Liver (tissue), 3 donors: Measurements from ENCODE around the gene CARD19.

Source experiments
- GABPA ChIP-seq, 2 donors: IDR thresholded peaks in 1 of 2; conservative IDR thresholded peaks in 1 of 2; 2 replicates each; pipeline ENCODE4 v1.6.1; 2016; ENCODE audit warnings: antibody characterized with exemption in 2 of 2, mild to moderate bottlenecking in 1 of 2, moderate library complexity in 1 of 2
- HNF4A ChIP-seq, 2 donors: conservative IDR thresholded peaks; 2 replicates each; pipeline ENCODE4 v1.6.1; 2016; ENCODE audit warnings: antibody characterized with exemption in 2 of 2, mild to moderate bottlenecking in 2 of 2
- JUND ChIP-seq, 2 donors: IDR thresholded peaks; 2 replicates each; pipeline ENCODE4 v1.6.1; 2016; ENCODE audit warnings: antibody characterized with exemption in 2 of 2
- RAD21 ChIP-seq, 2 donors: IDR thresholded peaks; 2 replicates each; pipeline ENCODE4 v1.6.1; 2016; ENCODE audit warnings: antibody characterized with exemption in 2 of 2, mild to moderate bottlenecking in 2 of 2
- RXRA ChIP-seq, 2 donors: IDR thresholded peaks; 2 replicates each; pipeline ENCODE4 v1.6.1; 2017 to 2018; ENCODE audit warnings: antibody characterized with exemption in 2 of 2, mild to moderate bottlenecking in 1 of 2
- SP1 ChIP-seq: IDR thresholded peaks from 2 replicates; pipeline ENCODE4 v1.6.1; 2018; ENCODE audit warnings: antibody characterized with exemption, mild to moderate bottlenecking
- TAF1 ChIP-seq: conservative IDR thresholded peaks from 2 replicates; pipeline ENCODE4 v1.6.1; 2016; ENCODE audit warnings: antibody characterized with exemption, mild to moderate bottlenecking
- YY1 ChIP-seq: IDR thresholded peaks from 2 replicates; pipeline ENCODE4 v1.6.1; 2016; ENCODE audit warnings: antibody characterized with exemption, mild to moderate bottlenecking
- TF ChIP-seq, protein P1 (sequence below): IDR thresholded peaks from 2 replicates; pipeline ENCODE4 v1.6.1; 2016; ENCODE audit warnings: antibody characterized with exemption
- TF ChIP-seq, protein P2 (sequence below): fragments of 150-350 bp; IDR thresholded peaks from 2 replicates; pipeline ENCODE4 v1.5.1; 2017; ENCODE audit warnings: improper control_type of control experiment, low read depth, low read length; ENCODE audit not compliant: missing input control
- TF ChIP-seq, protein P3 (sequence below): IDR thresholded peaks from 2 replicates; pipeline ENCODE4 v1.6.1; 2016; ENCODE audit warnings: antibody characterized with exemption
- TF ChIP-seq, protein P4 (sequence below): IDR thresholded peaks from 2 replicates; pipeline ENCODE4 v1.6.1; 2016; ENCODE audit warnings: antibody characterized with exemption, mild to moderate bottlenecking
- donor health status: healthy.
- donor health status: healthy.

DNA sequence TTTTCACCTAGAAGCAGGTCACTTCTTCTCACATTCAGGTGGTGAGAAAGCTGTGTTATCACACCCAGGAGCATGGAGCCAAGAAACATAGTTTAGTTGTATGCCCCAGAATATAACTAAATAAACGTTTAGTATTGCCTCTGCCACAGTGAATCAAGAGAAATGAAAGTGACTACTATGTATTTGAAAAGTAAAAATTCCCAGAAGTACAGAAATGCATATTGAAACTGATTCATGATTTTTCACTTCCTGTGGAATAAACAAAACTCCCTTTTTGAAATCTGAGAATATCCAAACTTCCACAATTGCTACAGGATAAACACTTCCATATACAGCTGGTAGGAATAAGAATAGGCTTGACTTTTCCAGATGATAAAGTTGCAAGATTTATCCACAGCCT is 53.3 kb downstream of the CARD19 start:
- TF ChIP-seq, protein P1, sequence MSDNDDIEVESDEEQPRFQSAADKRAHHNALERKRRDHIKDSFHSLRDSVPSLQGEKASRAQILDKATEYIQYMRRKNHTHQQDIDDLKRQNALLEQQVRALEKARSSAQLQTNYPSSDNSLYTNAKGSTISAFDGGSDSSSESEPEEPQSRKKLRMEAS, result no peak
- TF ChIP-seq, protein P2, sequence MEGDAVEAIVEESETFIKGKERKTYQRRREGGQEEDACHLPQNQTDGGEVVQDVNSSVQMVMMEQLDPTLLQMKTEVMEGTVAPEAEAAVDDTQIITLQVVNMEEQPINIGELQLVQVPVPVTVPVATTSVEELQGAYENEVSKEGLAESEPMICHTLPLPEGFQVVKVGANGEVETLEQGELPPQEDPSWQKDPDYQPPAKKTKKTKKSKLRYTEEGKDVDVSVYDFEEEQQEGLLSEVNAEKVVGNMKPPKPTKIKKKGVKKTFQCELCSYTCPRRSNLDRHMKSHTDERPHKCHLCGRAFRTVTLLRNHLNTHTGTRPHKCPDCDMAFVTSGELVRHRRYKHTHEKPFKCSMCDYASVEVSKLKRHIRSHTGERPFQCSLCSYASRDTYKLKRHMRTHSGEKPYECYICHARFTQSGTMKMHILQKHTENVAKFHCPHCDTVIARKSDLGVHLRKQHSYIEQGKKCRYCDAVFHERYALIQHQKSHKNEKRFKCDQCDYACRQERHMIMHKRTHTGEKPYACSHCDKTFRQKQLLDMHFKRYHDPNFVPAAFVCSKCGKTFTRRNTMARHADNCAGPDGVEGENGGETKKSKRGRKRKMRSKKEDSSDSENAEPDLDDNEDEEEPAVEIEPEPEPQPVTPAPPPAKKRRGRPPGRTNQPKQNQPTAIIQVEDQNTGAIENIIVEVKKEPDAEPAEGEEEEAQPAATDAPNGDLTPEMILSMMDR, result no peak
- TF ChIP-seq, protein P3, sequence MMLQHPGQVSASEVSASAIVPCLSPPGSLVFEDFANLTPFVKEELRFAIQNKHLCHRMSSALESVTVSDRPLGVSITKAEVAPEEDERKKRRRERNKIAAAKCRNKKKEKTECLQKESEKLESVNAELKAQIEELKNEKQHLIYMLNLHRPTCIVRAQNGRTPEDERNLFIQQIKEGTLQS, result no peak
- TF ChIP-seq SP1 (no peak), RAD21 (IDR thresholded peaks at IDR 0.05) (no peak), RXRA (IDR thresholded peaks at IDR 0.05) (no peak), HNF4A (conservative IDR thresholded peaks at IDR 0.05) (no peak), GABPA (IDR thresholded peaks at IDR 0.05 in 1 of 2, conservative IDR thresholded peaks at IDR 0.05 in 1 of 2) (no peak), TAF1 (no peak), JUND (IDR thresholded peaks at IDR 0.05) (no peak), YY1 (no peak)
- TF ChIP-seq, protein P4, sequence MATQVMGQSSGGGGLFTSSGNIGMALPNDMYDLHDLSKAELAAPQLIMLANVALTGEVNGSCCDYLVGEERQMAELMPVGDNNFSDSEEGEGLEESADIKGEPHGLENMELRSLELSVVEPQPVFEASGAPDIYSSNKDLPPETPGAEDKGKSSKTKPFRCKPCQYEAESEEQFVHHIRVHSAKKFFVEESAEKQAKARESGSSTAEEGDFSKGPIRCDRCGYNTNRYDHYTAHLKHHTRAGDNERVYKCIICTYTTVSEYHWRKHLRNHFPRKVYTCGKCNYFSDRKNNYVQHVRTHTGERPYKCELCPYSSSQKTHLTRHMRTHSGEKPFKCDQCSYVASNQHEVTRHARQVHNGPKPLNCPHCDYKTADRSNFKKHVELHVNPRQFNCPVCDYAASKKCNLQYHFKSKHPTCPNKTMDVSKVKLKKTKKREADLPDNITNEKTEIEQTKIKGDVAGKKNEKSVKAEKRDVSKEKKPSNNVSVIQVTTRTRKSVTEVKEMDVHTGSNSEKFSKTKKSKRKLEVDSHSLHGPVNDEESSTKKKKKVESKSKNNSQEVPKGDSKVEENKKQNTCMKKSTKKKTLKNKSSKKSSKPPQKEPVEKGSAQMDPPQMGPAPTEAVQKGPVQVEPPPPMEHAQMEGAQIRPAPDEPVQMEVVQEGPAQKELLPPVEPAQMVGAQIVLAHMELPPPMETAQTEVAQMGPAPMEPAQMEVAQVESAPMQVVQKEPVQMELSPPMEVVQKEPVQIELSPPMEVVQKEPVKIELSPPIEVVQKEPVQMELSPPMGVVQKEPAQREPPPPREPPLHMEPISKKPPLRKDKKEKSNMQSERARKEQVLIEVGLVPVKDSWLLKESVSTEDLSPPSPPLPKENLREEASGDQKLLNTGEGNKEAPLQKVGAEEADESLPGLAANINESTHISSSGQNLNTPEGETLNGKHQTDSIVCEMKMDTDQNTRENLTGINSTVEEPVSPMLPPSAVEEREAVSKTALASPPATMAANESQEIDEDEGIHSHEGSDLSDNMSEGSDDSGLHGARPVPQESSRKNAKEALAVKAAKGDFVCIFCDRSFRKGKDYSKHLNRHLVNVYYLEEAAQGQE, result no peak
